Anterior cingulate cortex (tissue), 58 donors: Measurements from ENCODE around the gene GALP.
A peak's percentile ranks its signal among the peaks of the same experiment; 100 is the strongest.
"Not testable (repeated sequence)": the region's sequence is repeated elsewhere in the genome, so short reads cannot be mapped to it uniquely, and the experiment has no call there.

Source experiments
- DNase-seq, 58 donors: peaks; one replicate each; lab custom pipeline; 2025; lab: John Stamatoyannopoulos, UW

Gene GALP

DNA sequence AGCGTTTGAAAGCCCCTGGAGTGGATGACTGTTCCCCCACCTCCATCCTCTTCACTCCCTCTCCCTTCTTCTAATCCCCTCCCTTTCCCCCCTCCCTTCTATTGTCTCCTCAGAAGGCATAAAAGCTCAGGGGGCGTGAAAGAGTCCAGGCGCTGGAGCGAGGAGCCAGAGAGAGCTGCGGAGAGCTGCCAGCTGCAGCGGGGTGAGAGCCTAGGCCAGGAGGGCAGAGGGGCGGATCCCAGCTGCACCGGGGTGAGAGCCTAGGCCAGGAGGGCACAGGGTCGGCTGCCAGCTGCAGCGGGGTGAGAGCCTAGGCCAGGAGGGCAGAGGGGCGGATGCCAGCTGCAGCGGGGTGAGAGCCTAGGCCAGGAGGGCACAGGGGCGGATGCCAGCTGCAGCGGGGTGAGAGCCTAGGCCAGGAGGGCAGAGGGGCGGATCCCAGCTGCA lies at the start of gene GALP:
Gene GALP, plus strand, starts transcription at position 148 of the 447 bp plus-strand sequence. CDS start 1,101 bp downstream, outside the sequence.
- DNase-seq, result not testable (repeated sequence)

GRCh38 chr19:56126983-56127780 lies 48.6 kb upstream of the GALP start:
- no peak for DNase-seq

DNA sequence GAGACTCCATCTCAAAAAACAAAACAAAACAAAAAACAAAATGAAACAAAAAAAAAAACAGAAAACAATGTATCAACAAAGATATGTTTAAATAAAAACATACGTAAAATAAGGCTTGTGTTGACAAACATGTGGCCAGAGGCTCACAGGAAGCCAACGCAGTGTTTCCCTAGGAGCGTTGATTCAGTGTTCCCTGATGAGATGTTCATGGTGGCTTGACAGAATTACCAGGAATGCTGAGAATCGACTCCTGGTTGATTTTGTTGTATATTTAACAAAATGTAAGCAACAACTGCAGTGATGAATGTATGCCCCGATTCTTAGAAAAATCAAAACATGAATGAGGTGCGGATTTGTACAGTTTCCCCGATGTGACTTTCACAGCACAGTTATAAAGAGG lies 45.8 kb upstream of the GALP start:
- DNase-seq, result no peak

DNA sequence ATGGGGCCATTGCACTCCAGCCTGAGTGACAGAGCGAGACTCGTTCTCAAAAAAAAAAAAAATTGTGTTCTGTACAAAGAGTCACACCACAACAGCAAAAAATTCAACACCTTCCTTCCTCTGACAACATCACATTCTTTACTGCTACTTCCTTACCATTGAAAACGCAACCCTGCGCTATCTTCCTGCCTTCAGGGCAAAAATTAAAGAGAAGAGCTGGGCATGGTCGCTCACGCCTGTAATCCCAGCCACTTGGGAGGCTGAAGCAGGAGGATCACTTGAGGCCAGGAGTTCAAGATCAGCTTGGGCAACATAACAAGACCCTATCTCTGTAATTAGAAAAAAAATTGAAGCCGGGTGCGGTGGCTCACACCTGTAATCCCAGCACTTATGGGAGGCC lies 44.2 kb upstream of the GALP start:
- no peak for DNase-seq

GRCh38 chr19:56132316-56132822 lies 43.4 kb upstream of the GALP start:
- peak in 2 of 58 donors; percentile 10 to 20 for DNase-seq

DNA sequence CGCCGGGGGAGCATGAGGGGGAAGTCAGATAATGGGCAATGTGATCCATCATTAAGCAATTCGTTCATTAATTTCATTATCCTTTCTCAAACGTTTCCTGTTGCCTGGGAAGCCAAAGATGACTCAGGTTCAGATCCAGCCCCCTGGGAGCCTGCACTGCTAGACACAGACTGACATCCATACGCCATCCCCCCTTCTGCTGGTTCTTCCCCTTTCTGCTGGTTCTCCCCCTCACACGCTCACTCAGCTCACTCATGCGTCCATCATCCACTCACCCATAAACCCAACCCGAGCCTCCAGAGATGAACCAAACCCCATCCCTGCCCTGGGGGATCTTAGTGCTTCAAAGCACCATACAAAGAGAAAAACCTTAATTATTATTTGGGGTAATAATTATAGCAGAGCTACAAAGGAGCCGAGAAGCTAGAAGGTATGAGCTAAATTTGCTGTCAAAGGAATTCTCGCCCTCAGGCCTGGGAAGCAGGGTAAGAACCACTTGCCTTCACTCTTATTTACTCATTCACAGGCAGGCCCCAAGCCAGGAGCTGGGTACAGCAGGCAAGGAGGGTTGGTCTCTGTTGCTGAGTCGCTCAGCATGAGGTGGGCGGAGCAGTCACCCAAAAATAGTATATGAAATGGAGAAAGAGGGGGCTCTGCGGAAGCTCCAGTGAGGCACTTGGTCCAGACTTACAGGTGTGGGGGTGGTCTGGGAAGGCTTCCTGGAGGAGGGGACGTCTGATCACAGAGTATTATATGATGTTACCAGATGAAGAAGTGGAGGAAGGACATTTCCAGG lies 41.8 kb upstream of the GALP start:
- peak in 2 of 58 donors; percentile 10 to 21 for DNase-seq

DNA sequence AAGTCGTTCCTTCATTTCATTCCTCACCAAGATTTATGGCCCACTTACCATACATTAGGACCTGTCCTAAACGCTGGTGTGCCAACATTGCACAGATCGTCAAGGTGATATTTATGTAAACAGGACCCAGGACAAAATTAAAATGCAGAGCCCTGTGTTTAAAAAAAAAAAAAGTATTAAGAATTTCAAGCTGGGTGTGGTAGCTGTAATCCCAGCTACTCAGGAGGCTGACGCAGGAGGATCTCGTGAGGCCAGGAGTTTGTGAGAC lies 41.2 kb upstream of the GALP start:
- no peak for DNase-seq

GRCh38 chr19:56136362-56136761 lies 39.4 kb upstream of the GALP start:
- DNase-seq, result no peak

DNA sequence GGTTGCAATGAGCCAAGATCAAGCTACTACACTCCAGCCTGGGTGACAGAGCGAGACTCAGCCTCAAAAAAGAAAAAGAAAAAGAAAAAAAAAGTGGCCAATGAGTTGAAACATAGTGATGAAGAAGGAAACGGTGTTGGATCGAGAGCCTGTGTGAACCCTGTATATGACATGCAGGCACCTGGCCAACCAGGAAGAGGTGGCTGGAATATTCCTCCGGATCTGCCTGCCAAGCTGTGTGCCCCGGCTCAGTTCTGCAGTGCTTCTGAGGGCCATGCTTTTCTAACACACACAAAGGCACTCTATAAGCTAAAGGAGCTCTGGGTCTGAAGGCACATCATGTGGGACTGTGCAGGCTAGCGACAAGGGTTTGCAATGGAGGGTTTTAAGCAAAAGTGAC lies 38.4 kb upstream of the GALP start:
- DNase-seq, result no peak

DNA sequence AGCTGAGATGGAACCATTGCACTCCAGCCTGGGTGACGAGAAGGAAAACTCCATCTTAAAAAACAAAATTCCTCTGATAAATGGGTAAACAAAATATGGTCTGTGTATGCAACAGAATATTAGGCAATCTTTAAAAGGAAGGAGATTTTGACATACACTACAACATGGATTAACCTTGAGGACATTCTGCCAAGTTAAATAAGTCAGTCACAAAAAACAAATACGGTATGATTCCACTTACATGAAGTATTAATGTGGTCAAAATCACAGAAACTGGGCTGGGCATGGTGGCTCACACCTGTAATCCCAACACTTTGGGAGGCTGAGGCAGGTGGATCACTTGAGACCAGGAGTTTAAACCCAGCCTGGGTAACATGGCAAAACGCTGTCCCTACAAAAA lies 37.7 kb upstream of the GALP start:
- no peak for DNase-seq

DNA sequence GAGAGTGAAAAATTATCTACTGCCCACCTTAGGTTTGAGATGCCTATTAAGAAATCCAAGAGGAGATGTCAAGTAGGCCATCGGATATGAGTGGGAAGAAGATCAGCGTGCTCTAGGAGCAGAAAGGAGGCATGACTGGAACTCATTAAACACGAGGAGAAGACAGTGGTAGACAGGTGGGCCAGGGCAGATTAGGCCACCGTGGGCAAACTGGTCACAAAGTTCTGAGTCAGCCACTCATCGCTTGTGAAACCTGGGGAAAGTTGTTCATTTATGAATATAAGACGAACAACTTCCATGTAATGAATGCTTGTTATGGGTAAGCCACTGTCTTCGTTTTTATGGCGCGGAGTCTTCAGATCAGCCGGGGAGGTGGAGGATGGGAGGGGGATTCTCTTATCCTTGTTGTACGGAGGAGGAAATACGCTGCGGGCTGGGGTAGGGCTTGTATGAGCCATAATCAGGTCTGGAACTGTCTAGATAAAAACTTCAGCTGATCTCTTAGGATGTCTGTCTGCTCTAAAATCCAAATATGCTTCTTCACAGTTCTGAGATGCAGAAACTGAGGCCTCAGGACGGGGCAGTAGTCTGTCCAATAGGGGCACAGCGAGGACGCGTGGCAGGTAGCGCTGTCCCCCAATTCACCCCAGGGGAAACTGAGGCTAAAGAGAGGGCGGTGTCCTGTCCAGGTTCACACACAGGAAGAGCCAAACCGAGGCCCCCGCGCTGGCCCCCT lies 35.8 kb upstream of the GALP start:
- DNase-seq, result no peak

- peak; percentile 96 to 100 (median 99) for DNase-seq
These were observed 35.0 kb upstream of the GALP start, which contains the start of gene ZNF444 for GRCh38 chr19:56140583-56141416. Gene ZNF444, plus strand, starts transcription at chr19:56141287. Its CDS starts 5,625 bp downstream, at chr19:56146912.

GRCh38 chr19:56141417-56141993 lies 34.3 kb upstream of the GALP start:
- peak in 2 of 58 donors; percentile 11 to 12 for DNase-seq

GRCh38 chr19:56142087-56142787 lies 33.6 kb upstream of the GALP start:
- DNase-seq, result no peak

GRCh38 chr19:56142897-56143434 lies 32.8 kb upstream of the GALP start:
- no peak for DNase-seq

DNA sequence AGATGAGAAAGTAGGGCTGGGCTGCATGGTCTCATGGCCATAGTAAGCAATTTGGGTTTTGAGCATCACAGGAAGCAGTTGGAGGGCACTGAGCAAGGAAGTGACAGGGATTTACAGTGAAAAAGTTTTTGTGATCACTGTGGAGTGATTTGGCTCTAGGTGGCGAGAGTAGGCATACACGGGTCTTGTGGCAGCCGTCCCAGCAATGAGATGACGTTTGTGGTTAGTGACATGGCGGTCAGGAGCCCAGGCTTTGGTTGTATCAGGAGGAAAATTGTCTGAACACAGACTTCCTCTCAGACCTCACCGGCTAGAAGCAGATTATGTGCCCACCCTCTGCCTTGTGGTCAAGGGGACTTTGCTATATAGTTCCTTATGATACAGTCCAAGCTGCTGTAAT lies 31.4 kb upstream of the GALP start:
- DNase-seq, result no peak

- DNase-seq, result no peak
These were observed 31.0 kb upstream of the GALP start for GRCh38 chr19:56144831-56145230.

- DNase-seq, result no peak
These were observed 30.1 kb upstream of the GALP start for GRCh38 chr19:56145698-56146097.

DNA sequence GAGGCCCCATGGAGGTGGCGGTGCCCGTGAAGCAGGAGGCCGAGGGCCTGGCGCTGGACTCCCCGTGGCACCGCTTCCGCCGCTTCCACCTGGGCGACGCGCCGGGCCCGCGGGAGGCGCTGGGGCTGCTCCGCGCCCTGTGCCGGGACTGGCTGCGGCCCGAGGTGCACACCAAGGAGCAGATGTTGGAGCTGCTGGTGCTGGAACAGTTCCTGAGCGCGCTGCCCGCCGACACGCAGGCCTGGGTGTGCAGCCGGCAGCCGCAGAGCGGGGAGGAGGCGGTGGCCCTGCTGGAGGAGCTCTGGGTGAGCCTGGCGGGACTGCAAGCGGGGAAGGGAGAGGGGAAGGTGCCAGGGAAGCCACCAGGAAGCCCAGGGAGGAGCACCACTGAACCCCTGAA lies 28.9 kb upstream of the GALP start:
- DNase-seq, result no peak
